Ovary (tissue), 3 donors: ENCODE results near the gene USP30.

ENCODE experiments used
- CTCF ChIP-seq, 3 donors: fragments of 450-650 bp in 2 of 3; fragments of 200-600 bp in 1 of 3; IDR thresholded peaks; one replicate each; pipeline versions ENCODE4 v1.5.1 to v1.8.0; 2016 to 2022; ENCODE audit warnings: antibody characterized with exemption in 3 of 3, mild to moderate bottlenecking in 1 of 3
- POLR2A ChIP-seq: fragments of 450-650 bp; IDR thresholded peaks from one replicate; pipeline ENCODE4 v1.6.1; 2017; ENCODE audit warnings: antibody characterized with exemption, mild to moderate bottlenecking, moderate library complexity
- donor health status: DM: no; HTN: no; CAD: no.

DNA sequence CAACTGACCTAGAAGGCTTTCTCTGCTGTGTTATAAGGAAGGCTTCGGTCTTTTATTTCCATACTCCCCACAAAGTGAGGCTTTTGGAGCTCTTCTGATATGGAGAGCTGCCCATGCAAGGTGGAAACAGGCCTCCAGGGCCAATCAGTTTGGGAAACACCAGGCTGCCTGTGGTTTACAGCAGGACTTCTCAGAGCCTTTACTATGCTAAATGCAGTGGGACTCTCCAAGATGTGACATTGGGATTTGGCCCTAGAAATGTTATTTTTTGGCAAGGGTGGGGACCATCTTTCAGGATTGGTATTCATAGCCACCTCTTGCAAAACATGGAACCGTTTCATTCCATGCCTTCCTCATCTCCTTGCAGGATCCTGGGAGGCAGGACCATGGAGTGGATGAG lies 67.7 kb downstream of the USP30 start:
- no peak for TF ChIP-seq CTCF (IDR thresholded peaks at IDR 0.05)
- no peak for TF ChIP-seq POLR2A
